Measurements from ENCODE around the gene PIGP.

DNA sequence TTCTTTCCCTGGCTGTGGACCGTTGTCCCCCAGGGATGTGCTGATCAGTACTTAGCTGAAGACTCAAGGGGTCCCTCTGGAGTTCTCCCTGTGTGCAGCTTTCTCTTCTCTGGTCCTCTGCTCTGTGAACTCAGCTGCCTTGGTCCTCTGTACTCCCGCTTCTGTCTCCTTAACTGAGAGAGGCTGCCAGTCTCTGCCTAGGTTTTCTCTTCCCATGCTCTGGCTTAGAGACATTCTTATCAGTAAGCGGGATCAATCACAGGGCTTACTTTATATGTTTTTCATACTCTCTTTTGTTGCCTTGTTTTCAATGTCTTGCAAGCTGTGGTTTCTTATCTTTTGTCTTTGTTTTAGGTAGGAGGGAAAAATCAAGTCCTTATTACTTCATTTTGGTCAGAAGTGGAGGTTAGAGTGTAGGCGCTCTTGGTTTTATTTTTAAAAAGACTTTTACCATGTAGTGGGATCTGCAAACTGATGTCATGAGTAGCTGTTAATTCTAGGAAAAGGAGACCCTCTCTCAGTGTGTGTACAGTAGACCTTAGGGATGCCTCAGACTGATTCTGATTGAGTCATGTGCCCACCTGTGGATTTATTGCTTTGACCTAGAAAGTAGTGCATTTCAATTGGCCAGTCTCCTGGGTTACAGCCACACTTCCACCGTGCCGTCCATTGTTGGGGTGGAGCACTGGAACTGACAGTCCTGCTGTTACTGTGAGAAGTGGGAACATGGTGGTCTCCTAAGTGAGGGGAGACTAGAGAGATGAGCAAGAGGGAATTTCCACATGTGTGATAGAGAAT, 46.7 kb upstream of the PIGP start:
- TF ChIP-seq FOXK2 (IDR thresholded peaks at IDR 0.05) (no peak), CEBPG (CRISPR knock-in tag; IDR thresholded peaks at IDR 0.05) (no peak), ZNF512 (CRISPR knock-in tag; IDR thresholded peaks at IDR 0.05) (no peak), ZNF274 (CRISPR knock-in tag; IDR thresholded peaks at IDR 0.05) (no peak), GABPA (IDR thresholded peaks at IDR 0.05; ENCODE audit: low read depth, low read length) (no peak), GABPA (CRISPR knock-in tag; IDR thresholded peaks at IDR 0.05; ENCODE audit: low read depth) (no peak), ATF6 (CRISPR knock-in tag; conservative IDR thresholded peaks at IDR 0.05) (no peak), IRF1 (CRISPR knock-in tag; IDR thresholded peaks at IDR 0.05; ENCODE audit: low read depth) (no peak), HES4 (CRISPR knock-in tag; IDR thresholded peaks at IDR 0.05; ENCODE audit: borderline replicate concordance) (no peak), GATAD1 (CRISPR knock-in tag; IDR thresholded peaks at IDR 0.05) (no peak), HNRNPH1 (optimal IDR thresholded peaks at IDR 0.05; ENCODE audit: low read depth, low read length) (no peak), MED13 (CRISPR knock-in tag; IDR thresholded peaks at IDR 0.05) (no peak)
- TF ChIP-seq, protein P1, sequence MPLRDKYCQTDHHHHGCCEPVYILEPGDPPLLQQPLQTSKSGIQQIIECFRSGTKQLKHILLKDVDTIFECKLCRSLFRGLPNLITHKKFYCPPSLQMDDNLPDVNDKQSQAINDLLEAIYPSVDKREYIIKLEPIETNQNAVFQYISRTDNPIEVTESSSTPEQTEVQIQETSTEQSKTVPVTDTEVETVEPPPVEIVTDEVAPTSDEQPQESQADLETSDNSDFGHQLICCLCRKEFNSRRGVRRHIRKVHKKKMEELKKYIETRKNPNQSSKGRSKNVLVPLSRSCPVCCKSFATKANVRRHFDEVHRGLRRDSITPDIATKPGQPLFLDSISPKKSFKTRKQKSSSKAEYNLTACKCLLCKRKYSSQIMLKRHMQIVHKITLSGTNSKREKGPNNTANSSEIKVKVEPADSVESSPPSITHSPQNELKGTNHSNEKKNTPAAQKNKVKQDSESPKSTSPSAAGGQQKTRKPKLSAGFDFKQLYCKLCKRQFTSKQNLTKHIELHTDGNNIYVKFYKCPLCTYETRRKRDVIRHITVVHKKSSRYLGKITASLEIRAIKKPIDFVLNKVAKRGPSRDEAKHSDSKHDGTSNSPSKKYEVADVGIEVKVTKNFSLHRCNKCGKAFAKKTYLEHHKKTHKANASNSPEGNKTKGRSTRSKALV (CRISPR knock-in tag; IDR thresholded peaks at IDR 0.05), result no peak
- TF ChIP-seq, protein P2, sequence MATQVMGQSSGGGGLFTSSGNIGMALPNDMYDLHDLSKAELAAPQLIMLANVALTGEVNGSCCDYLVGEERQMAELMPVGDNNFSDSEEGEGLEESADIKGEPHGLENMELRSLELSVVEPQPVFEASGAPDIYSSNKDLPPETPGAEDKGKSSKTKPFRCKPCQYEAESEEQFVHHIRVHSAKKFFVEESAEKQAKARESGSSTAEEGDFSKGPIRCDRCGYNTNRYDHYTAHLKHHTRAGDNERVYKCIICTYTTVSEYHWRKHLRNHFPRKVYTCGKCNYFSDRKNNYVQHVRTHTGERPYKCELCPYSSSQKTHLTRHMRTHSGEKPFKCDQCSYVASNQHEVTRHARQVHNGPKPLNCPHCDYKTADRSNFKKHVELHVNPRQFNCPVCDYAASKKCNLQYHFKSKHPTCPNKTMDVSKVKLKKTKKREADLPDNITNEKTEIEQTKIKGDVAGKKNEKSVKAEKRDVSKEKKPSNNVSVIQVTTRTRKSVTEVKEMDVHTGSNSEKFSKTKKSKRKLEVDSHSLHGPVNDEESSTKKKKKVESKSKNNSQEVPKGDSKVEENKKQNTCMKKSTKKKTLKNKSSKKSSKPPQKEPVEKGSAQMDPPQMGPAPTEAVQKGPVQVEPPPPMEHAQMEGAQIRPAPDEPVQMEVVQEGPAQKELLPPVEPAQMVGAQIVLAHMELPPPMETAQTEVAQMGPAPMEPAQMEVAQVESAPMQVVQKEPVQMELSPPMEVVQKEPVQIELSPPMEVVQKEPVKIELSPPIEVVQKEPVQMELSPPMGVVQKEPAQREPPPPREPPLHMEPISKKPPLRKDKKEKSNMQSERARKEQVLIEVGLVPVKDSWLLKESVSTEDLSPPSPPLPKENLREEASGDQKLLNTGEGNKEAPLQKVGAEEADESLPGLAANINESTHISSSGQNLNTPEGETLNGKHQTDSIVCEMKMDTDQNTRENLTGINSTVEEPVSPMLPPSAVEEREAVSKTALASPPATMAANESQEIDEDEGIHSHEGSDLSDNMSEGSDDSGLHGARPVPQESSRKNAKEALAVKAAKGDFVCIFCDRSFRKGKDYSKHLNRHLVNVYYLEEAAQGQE (IDR thresholded peaks at IDR 0.05; ENCODE audit: borderline replicate concordance in 1 of 2, low read depth in 1 of 2, low read length in 2 of 2), result no peak
- TF ChIP-seq, protein P3, sequence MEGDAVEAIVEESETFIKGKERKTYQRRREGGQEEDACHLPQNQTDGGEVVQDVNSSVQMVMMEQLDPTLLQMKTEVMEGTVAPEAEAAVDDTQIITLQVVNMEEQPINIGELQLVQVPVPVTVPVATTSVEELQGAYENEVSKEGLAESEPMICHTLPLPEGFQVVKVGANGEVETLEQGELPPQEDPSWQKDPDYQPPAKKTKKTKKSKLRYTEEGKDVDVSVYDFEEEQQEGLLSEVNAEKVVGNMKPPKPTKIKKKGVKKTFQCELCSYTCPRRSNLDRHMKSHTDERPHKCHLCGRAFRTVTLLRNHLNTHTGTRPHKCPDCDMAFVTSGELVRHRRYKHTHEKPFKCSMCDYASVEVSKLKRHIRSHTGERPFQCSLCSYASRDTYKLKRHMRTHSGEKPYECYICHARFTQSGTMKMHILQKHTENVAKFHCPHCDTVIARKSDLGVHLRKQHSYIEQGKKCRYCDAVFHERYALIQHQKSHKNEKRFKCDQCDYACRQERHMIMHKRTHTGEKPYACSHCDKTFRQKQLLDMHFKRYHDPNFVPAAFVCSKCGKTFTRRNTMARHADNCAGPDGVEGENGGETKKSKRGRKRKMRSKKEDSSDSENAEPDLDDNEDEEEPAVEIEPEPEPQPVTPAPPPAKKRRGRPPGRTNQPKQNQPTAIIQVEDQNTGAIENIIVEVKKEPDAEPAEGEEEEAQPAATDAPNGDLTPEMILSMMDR (CRISPR knock-in tag; IDR thresholded peaks at IDR 0.05), result peak; percentile 34
